ENCODE measurements around the gene TNRC18. TPM values are rescaled to one million over a fixed set of nuclear protein-coding genes. Genes with fewer than 3 reads are reported as not detected.

TNRC18 gene
- total and polyA plus RNA-seq, 2 donors (not counting 3 experiments of a cell fraction or from before 2014, with no cell fraction given), result 14.8 to 64.6 TPM

DNA sequence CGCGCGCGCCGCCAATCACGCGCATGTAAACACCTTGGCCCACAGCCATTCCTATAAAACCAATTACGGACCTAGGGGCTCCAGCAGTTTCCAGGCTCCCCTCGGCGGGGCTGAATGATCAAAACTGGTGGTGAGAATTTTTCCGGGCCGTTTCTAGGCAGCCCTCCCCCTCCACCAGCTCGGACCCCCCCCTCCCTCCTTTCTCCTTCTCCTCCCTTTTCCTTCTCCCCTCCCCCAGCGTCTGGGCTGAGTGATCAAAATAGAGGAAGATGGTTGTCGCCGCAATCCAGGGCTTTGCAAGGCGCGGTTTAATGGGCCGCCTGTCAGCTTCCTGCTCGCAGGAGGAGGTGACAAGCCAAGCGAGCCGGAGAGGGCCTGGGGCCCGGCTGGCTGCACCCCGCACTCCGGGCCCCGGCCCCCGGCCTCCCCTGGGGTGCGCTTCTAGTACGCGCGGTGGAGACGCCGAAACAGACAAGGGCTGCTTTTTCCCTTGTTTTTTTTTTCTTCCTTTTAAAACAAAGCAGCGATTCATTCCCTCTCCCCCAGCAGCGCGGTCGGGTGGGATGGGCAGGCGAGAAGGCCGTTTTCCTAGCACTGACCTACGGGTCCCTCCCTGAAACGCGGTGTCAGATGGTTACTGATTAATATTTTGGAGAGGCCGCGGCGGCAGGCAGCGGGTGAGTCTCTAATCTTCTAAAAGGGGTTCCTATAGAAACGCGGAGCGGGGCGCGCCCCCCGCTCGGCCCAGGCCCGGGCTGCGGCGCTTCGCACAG, 528 bp upstream of the TNRC18 start:
- peak overlapping the region; percentile 94 for H3K4me2 ChIP-seq (ENCODE audit: insufficient read depth, low read length)
- peak; percentile 99 for FAIRE-seq
- ChIA-PET POLR2A (no interaction called here), CTCF (interaction anchor here (1.0 to 3.5 kb wide), 4 partner anchors 27 to 254 kb away, joined by 3 to 13 read pairs (median 5); no protein-coding TSS in a partner anchor)
- dilution Hi-C loops (cut with MboI; ENCODE audit: extremely low pct_ligation_motif_present, low sequenced_read_pairs) (no loop called here), intact Hi-C loops (cut with micrococcal nuclease) (loop anchor here (2.0 kb wide), 2 partner anchors 55 to 57 kb away; no protein-coding TSS in a partner anchor)
- peaks cover 6% of the 10 kb centered on the region for H3K4me1 ChIP-seq (ENCODE audit: control insufficient read depth, extremely low read depth, insufficient read depth, low read length)
- no peaks in the 10 kb centered on the region for H3K9me3 ChIP-seq (replicated peaks; ENCODE audit: control insufficient read depth, insufficient read depth, low read length)
- no peaks in the 10 kb centered on the region for H3K9me1 ChIP-seq (replicated peaks; ENCODE audit: control insufficient read depth, extremely low read depth, insufficient read depth, low read length)
- peak; percentile 64 for TF ChIP-seq POLR2AphosphoS5 (IDR thresholded peaks at IDR 0.05; ENCODE audit: insufficient read depth, low read depth, low read length)
- TF ChIP-seq MYC (IDR thresholded peaks at IDR 0.05; ENCODE audit: low read depth, low read length), result no peak
- peak; percentile 57 for TF ChIP-seq POLR2A (IDR thresholded peaks at IDR 0.05; ENCODE audit: low read depth, low read length)
- H3K79me2 ChIP-seq (ENCODE audit: control insufficient read depth, insufficient read depth, low read length), result peaks cover 76% of the 10 kb centered on the region
- peak overlapping the region; percentile 86 to 94 (median 90) for H3K4me3 ChIP-seq (replicated peaks in 1 of 3; ENCODE audit: insufficient read depth in 1 of 3, low read depth in 1 of 3, low read length in 3 of 3)
- no peaks in the 10 kb centered on the region for H4K20me1 ChIP-seq (replicated peaks; ENCODE audit: control insufficient read depth, extremely low read depth, insufficient read depth, low read length)
- peak overlapping the region; percentile 82 for H3K9ac ChIP-seq (replicated peaks; ENCODE audit: extremely low read depth, insufficient read depth, low read length)
- DNase-seq (ENCODE audit: low read depth, low spot score), result peak; percentile 98
- H3K27ac ChIP-seq (ENCODE audit: insufficient read depth, low read depth, low read length), result peak overlapping the region; percentile 72
- H3K27me3 ChIP-seq (ENCODE audit: control insufficient read depth in 2 of 2, insufficient read depth in 2 of 2, low read length in 2 of 2), result no peaks in the 10 kb centered on the region
- BruUV-seq (replicated peaks), result TSS peak; percentile 4
- no peaks in the 10 kb centered on the region for H3K36me3 ChIP-seq (ENCODE audit: control insufficient read depth in 2 of 2, extremely low read depth in 1 of 2, insufficient read depth in 2 of 2, low read length in 2 of 2)
- H2AFZ ChIP-seq (ENCODE audit: low read depth, low read length), result no peak overlapping the region

- TF ChIP-seq, protein P1, sequence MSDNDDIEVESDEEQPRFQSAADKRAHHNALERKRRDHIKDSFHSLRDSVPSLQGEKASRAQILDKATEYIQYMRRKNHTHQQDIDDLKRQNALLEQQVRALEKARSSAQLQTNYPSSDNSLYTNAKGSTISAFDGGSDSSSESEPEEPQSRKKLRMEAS (IDR thresholded peaks at IDR 0.05; ENCODE audit: insufficient read depth, insufficient read length), result no peak
- TF ChIP-seq GATA2 (IDR thresholded peaks at IDR 0.05; ENCODE audit: insufficient read depth, insufficient read length, low read depth, low read length) (no peak), JUN (IDR thresholded peaks at IDR 0.05; ENCODE audit: borderline replicate concordance, insufficient read depth, insufficient read length, low read depth) (no peak), EZH2 (IDR thresholded peaks at IDR 0.05; ENCODE audit: borderline replicate concordance, low read depth, low read length, severe bottlenecking) (no peak), POLR2A (IDR thresholded peaks at IDR 0.05; ENCODE audit: low read depth, low read length) (no peak), POLR2AphosphoS5 (IDR thresholded peaks at IDR 0.05; ENCODE audit: insufficient read depth, low read depth, low read length) (no peak), FOS (IDR thresholded peaks at IDR 0.05; ENCODE audit: borderline replicate concordance, insufficient read depth, low read length) (no peak), MYC (IDR thresholded peaks at IDR 0.05; ENCODE audit: low read depth, low read length) (no peak)
- TF ChIP-seq, protein P2, sequence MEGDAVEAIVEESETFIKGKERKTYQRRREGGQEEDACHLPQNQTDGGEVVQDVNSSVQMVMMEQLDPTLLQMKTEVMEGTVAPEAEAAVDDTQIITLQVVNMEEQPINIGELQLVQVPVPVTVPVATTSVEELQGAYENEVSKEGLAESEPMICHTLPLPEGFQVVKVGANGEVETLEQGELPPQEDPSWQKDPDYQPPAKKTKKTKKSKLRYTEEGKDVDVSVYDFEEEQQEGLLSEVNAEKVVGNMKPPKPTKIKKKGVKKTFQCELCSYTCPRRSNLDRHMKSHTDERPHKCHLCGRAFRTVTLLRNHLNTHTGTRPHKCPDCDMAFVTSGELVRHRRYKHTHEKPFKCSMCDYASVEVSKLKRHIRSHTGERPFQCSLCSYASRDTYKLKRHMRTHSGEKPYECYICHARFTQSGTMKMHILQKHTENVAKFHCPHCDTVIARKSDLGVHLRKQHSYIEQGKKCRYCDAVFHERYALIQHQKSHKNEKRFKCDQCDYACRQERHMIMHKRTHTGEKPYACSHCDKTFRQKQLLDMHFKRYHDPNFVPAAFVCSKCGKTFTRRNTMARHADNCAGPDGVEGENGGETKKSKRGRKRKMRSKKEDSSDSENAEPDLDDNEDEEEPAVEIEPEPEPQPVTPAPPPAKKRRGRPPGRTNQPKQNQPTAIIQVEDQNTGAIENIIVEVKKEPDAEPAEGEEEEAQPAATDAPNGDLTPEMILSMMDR (IDR thresholded peaks at IDR 0.05; ENCODE audit: extremely low read depth in 1 of 2, insufficient read depth in 1 of 2, low read depth in 1 of 2, low read length in 2 of 2), result no peak
- Histone ChIP-seq H3K79me2 (ENCODE audit: control insufficient read depth, insufficient read depth, low read length) (peaks cover 82% of the 10 kb centered on the region), H3K4me3 (replicated peaks in 1 of 3; ENCODE audit: insufficient read depth in 1 of 3, low read depth in 1 of 3, low read length in 3 of 3) (peak overlapping the region; percentile 87 to 89 (median 88)), H2AFZ (ENCODE audit: low read depth, low read length) (no peak overlapping the region), H3K36me3 (ENCODE audit: control insufficient read depth in 2 of 2, extremely low read depth in 1 of 2, insufficient read depth in 2 of 2, low read length in 2 of 2) (no peaks in the 10 kb centered on the region), H3K9ac (replicated peaks; ENCODE audit: extremely low read depth, insufficient read depth, low read length) (peak overlapping the region; percentile 91), H3K9me3 (replicated peaks; ENCODE audit: control insufficient read depth, insufficient read depth, low read length) (no peaks in the 10 kb centered on the region), H3K27me3 (ENCODE audit: control insufficient read depth in 2 of 2, insufficient read depth in 2 of 2, low read length in 2 of 2) (no peaks in the 10 kb centered on the region), H3K4me1 (ENCODE audit: control insufficient read depth, extremely low read depth, insufficient read depth, low read length) (peaks cover 9% of the 10 kb centered on the region), H3K4me2 (ENCODE audit: insufficient read depth, low read length) (peak overlapping the region; percentile 66), H3K27ac (ENCODE audit: insufficient read depth, low read depth, low read length) (peak overlapping the region; percentile 69), H4K20me1 (replicated peaks; ENCODE audit: control insufficient read depth, extremely low read depth, insufficient read depth, low read length) (no peaks in the 10 kb centered on the region), H3K9me1 (replicated peaks; ENCODE audit: control insufficient read depth, extremely low read depth, insufficient read depth, low read length) (no peaks in the 10 kb centered on the region)
- BruUV-seq (replicated peaks), result no TSS peak
- CTCF ChIA-PET, result interaction anchor here (0.9 to 3.5 kb wide), 7 partner anchors 28 to 255 kb away, joined by 3 to 13 read pairs (median 4); no protein-coding TSS in a partner anchor
- DNase-seq (ENCODE audit: low read depth, low spot score) (peak; percentile 39), FAIRE-seq (peak; percentile 4)
- dilution Hi-C loops (cut with MboI; ENCODE audit: extremely low pct_ligation_motif_present, low sequenced_read_pairs), result no loop called here
- intact Hi-C loops (cut with micrococcal nuclease), result no loop called here
- POLR2A ChIA-PET, result interaction anchor here (0.6 kb wide), 1 partner anchor 351 kb away, joined by 4 read pairs; no protein-coding TSS in a partner anchor
Measured at GRCh38 chr7:5422396-5423305, 983 bp downstream of the TNRC18 start.
